PFSK-1 (cell line): ENCODE measurements around the gene PIM3.

ENCODE experiments used
- FOXP2 ChIP-seq: optimal IDR thresholded peaks from 2 replicates; pipeline ENCODE3; 2011; ENCODE audit warnings: borderline replicate concordance, control low read depth, inconsistent platforms; ENCODE audit not compliant: insufficient read depth; ENCODE audit errors: extremely low read length, extremely low read depth
- POLR2AphosphoS5 ChIP-seq: IDR thresholded peaks from 2 replicates; pipeline ENCODE4 v1.6.1; 2012; ENCODE audit warnings: low read depth, mild to moderate bottlenecking, control low read depth, low read length, moderate library complexity
- SIN3A ChIP-seq: IDR thresholded peaks from 2 replicates; pipeline ENCODE4 v1.6.1; 2012; ENCODE audit warnings: mild to moderate bottlenecking, low read length, moderate library complexity, borderline replicate concordance; ENCODE audit not compliant: insufficient read depth
- TAF1 ChIP-seq: IDR thresholded peaks from 2 replicates; pipeline ENCODE4 v1.6.1; 2012; ENCODE audit warnings: low read length, control low read depth, borderline replicate concordance; ENCODE audit not compliant: insufficient read depth
- TF ChIP-seq, protein P1 (sequence below), 2 experiments: IDR thresholded peaks; 2 replicates each; pipeline versions ENCODE4 v1.6.1 to v1.8.0; 2011 to 2012; ENCODE audit warnings: low read depth in 2 of 2, low read length in 2 of 2, control low read depth in 1 of 2, inconsistent platforms in 1 of 2, mild to moderate bottlenecking in 1 of 2, moderate library complexity in 1 of 2; ENCODE audit not compliant: insufficient read depth in 1 of 2

PIM3 gene

GRCh38 chr22:49943405-49943765 lies 17.2 kb upstream of the PIM3 start:
- TF ChIP-seq POLR2AphosphoS5: no peak
- TF ChIP-seq, protein P1, sequence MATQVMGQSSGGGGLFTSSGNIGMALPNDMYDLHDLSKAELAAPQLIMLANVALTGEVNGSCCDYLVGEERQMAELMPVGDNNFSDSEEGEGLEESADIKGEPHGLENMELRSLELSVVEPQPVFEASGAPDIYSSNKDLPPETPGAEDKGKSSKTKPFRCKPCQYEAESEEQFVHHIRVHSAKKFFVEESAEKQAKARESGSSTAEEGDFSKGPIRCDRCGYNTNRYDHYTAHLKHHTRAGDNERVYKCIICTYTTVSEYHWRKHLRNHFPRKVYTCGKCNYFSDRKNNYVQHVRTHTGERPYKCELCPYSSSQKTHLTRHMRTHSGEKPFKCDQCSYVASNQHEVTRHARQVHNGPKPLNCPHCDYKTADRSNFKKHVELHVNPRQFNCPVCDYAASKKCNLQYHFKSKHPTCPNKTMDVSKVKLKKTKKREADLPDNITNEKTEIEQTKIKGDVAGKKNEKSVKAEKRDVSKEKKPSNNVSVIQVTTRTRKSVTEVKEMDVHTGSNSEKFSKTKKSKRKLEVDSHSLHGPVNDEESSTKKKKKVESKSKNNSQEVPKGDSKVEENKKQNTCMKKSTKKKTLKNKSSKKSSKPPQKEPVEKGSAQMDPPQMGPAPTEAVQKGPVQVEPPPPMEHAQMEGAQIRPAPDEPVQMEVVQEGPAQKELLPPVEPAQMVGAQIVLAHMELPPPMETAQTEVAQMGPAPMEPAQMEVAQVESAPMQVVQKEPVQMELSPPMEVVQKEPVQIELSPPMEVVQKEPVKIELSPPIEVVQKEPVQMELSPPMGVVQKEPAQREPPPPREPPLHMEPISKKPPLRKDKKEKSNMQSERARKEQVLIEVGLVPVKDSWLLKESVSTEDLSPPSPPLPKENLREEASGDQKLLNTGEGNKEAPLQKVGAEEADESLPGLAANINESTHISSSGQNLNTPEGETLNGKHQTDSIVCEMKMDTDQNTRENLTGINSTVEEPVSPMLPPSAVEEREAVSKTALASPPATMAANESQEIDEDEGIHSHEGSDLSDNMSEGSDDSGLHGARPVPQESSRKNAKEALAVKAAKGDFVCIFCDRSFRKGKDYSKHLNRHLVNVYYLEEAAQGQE (IDR thresholded peaks at IDR 0.05; ENCODE audit: insufficient read depth in 1 of 2, low read depth in 2 of 2, low read length in 2 of 2): no peak

- TF ChIP-seq, protein P1 (IDR thresholded peaks at IDR 0.05; ENCODE audit: insufficient read depth in 1 of 2, low read depth in 2 of 2, low read length in 2 of 2): no peak
- TF ChIP-seq FOXP2 (no peak), POLR2AphosphoS5 (no peak), TAF1 (no peak), SIN3A (no peak)
Measured at GRCh38 chr22:49943771-49944398, 16.7 kb upstream of the PIM3 start.

DNA sequence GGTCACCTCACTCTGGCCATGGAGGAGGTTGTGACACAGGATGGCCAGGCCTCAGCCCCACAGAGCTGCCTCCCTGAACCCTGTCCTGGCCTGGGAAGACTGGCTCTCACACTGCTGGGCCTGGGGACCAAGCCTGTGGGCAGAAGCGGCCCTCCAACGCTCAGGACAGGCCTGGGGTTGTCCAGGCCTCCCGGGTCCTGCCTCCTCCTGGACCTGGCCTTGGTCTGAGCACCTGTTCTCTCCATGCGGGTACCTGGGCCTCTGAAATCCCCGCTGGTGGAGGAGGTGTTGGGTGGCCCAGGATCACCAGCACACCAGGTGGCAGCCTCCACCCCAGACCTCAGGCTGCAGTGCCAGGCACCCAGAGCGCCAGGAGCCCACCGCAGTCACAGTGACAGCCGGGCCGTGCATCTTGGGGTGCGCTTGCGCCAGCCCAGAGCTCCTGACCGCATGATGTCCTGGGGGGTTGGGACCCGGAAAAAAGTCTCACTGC lies 16.1 kb upstream of the PIM3 start:
- TF ChIP-seq, protein P1 (IDR thresholded peaks at IDR 0.05; ENCODE audit: insufficient read depth in 1 of 2, low read depth in 2 of 2, low read length in 2 of 2): no peak
- TF ChIP-seq POLR2AphosphoS5: no peak
- no peak for TF ChIP-seq SIN3A
- no peak for TF ChIP-seq FOXP2

DNA sequence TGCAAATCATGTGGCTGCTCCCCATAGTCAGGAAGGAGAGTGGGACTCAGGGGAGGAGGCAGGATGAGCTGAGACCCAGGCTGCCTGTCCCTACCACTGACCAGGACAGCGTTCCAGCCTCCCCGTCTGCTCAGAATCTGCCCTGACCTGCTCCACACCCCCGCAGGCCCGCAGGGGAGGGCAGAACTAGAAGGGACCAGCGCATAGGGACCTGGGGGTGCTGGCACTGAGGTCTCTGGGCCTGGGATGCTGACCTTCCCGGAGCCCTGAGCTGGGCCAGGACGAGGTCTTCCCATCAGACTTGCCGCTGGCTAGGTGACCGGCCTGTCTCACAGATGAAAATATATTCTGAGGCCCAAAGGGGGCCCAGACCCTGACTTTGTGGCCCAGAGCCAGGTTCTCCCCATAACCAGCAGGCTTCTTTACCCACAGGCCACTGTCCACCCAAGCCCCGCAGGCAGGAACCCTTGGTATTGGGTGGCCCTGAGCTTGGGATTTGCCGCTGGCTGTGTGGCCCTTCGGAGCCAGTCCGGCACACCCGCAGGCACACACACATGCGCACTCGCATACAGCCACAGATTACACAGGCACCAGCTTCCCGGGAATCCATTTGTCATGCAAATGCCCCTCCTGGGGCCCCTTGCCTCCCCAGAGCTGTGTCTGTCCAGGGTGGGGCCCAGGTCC lies 13.8 kb upstream of the PIM3 start:
- TF ChIP-seq, protein P1 (IDR thresholded peaks at IDR 0.05; ENCODE audit: insufficient read depth in 1 of 2, low read depth in 2 of 2, low read length in 2 of 2): no peak
- no peak for TF ChIP-seq POLR2AphosphoS5
- TF ChIP-seq FOXP2: no peak
- TF ChIP-seq TAF1: no peak
- no peak for TF ChIP-seq SIN3A
